ENCODE measurements around the gene CNOT6L.

CNOT6L gene

GRCh38 chr4:77820649-77821561 is 1.7 kb upstream of the CNOT6L start:
- DNase-seq (ENCODE audit: low spot score), result no peak

- DNase-seq (ENCODE audit: low spot score), result peak; percentile 93
Observed at GRCh38 chr4:77819843-77820648, 878 bp upstream of the CNOT6L start.

GRCh38 chr4:77819404-77819842 is 255 bp upstream of the CNOT6L start:
- peak; percentile 39 for DNase-seq (ENCODE audit: low spot score)

- peak; percentile 85 for DNase-seq (ENCODE audit: low spot score)
Observed at GRCh38 chr4:77818073-77818601, 1.0 kb downstream of the CNOT6L start.

DNA sequence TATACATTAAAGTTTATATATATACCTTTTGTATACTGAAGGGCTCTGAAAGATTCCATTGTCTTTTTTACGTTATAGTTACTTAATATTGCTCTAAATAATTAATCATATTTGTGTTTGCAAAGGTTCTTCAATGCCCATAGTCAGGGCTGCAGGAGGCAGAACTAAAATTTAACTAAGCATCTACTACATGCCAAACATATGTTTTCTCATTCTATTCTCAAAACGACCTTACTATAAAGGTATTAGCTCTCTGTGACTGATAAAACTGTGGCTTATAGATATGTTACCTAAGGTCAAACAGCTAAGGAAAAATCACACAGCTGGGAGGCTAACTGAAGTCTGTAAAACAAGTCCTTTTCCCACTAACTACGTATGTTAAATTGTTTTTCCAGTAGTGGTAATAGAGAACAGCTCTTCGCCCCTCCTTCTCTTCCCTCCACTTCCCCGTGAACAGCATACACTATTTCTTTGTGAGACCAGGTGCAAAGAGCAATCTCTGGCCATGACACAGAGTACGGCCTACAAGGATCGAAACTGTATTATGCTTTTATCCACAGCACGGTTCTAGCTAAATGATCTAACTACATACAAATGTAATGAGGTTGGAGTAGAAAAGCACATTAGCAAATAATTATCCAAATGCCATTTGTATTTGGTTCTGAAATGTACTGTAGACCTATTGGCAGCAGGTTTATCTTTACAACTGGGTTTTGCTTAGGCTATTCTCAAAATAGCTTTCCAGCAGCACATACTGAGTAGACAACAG is 1.7 kb downstream of the CNOT6L start:
- peak; percentile 7 for DNase-seq (ENCODE audit: low spot score)

DNA sequence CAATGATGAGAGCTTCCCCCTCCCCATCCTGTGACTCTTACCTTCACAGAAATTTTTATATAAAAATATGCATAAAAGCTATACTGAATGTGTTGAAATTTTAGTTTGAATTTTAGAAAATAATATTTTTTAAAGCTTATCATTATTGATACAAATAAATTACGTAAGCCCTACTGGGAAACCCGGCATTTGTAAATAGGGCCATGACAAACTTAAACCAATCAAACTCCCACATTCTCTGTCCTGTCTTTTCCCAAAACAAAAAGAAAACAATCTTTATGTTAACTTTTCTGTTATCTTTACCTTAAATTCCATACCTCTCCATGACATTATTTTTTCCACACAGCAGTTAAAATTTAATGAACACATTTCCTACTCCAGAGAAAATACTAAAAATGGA is 2.6 kb downstream of the CNOT6L start:
- no peak for DNase-seq (ENCODE audit: low spot score)

DNA sequence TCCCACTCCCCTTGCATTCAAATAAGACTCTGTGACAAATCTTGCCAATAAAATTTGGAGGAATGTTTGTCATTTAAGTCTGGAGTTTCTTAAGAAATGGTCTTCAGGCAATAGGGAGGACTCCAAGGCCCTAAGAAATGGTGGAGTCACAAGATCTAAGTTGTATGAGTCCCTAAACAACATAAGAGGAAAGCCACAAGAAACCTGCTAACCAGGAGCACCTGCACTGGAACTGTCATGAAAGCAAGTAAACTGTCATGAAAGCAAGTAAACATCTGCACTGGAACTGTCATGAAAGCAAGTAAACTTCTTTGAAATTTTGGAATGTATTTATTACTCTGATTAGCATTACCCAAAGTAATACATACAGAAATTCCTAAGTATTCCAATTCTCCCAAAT is 3.5 kb downstream of the CNOT6L start:
- DNase-seq (ENCODE audit: low spot score), result no peak

- no peak for DNase-seq (ENCODE audit: low spot score)
Observed at GRCh38 chr4:77805840-77806239, 13.3 kb downstream of the CNOT6L start.

DNA sequence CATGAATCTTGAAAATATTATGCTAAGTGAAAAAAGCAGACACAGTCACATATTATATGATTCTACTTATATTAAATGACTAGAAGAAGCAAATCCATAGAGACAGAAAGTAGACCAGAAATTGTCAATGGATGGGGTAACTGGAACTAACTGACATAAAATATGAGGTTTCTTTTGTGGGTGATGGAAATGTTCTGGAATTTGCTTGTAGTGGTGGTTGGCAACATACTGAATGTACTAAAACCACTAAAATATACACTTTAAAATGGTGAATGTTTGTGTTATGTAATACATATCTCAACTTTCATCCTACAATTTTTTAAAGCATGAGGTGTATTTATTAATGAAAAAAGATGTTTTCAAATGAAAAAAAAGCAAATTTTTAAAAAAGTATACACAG is 14.7 kb downstream of the CNOT6L start:
- DNase-seq (ENCODE audit: low spot score), result no peak

- DNase-seq (ENCODE audit: low spot score), result no peak
Observed at GRCh38 chr4:77802402-77802801, 16.8 kb downstream of the CNOT6L start.

- no peak for DNase-seq (ENCODE audit: low spot score)
Observed at GRCh38 chr4:77801260-77801608, 17.9 kb downstream of the CNOT6L start.

DNA sequence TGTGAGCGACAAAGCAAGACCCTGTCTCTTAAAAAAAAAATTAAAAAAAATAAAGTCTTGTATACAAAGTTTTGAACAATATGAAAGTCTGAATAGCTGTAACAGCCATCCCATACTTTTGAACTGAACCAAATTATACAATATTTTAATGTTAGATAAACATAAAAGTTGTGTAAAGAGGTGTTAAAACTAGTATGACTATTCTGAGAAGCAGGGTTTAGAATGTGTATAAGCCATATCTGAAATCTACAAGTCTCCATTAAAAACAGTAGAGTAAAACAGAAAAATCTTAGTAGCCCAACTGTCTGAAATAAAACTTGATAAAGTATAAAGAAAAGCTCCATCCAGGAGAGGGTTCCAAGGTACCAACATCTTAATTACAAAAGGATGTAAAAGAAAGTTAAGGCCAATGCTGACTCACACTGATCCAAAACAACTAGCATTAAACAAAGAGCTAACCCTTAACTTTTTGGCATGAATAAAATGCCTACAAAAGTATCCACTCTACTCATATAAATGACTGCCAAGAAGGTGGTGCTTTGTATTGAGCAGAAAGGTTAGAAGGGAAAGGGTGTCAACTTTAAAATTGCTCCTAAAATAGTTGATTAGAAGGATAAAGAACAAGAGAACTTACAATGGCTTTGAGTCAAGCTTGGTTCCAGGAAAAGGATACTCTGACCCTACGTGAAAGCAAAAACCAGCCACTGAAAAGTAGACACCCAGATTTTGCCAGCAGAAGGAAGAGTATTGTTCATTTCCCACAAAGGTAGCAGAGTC is 18.5 kb downstream of the CNOT6L start:
- DNase-seq (ENCODE audit: low spot score), result no peak

DNA sequence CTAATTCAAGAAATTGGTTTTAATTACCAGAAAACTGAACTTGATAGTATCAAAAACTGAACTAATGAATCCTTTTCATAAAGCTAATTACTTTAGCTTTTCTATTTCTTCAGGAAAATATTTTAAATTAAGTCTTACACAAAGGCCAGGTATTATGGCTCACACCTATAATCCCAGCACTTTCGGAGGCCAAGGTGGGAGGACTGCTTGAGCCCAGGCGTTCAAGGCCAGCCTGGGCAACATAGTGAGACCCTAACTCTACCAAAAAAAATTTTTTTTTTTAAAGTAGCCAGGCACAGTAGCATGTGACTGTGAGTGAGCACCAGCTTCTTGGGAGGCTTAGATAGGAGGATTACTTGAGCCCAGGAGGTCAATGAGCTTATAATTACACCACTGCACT is 19.1 kb downstream of the CNOT6L start:
- DNase-seq (ENCODE audit: low spot score), result no peak

- DNase-seq (ENCODE audit: low spot score), result no peak
Observed at GRCh38 chr4:77798385-77798784, 20.8 kb downstream of the CNOT6L start.

DNA sequence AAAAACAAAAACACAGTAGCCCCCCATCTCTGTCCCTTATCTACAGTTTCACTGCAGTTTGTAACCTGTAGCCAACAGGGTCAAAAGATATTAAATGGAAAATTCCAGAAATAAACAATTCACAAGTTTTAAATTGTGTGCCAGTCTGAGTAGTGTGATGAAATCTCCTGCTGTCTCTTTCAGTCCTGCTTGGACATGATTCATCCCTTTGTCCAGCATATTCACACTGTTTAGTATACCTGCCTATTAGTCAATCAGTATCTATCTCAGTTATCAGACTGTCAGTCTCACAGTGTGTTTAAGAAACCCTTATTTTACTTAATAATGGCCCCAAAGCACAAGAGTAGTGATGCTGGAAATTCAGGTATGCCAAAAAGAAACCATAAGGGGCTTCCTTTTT is 21.9 kb downstream of the CNOT6L start:
- no peak for DNase-seq (ENCODE audit: low spot score)

DNA sequence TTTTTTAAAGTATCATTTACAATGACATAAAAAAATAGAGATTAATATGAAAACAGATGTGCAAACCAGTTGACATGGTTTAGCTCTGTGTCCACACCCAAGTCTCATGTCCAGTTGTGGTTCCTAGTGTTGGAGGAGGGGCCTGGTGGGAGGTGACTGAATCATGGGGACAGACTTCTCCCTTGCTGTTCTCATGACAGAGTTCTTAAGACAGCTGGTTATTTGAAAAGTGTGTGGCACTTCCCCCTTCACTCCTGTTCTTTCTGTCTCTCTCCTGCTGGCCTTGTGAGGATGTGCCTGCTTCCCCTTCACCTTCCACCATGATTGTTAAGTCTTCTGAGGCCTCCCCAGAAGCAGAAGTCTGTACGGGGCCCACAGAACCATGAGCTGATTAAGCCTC is 23.8 kb downstream of the CNOT6L start:
- no peak for DNase-seq (ENCODE audit: low spot score)

DNA sequence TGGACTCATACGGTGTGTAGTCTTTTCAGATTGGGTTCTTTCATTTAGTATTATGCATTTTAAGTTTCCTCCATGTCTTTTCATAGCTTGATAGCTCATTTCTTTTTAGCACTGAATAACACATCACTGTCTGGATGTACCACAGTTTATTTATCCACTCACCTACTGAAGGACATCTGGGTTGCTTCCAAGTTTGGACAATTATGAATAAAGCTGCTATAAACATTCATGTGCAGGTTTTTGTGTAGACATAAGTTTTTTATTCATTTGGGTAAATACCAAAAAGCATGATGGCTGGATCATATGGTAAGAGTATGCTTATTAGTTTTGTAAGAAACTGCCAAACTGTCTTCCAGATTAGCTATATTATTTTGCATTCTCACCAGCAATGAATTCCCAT is 29.0 kb downstream of the CNOT6L start:
- DNase-seq (ENCODE audit: low spot score), result no peak

GRCh38 chr4:77788990-77789389 is 30.2 kb downstream of the CNOT6L start:
- DNase-seq (ENCODE audit: low spot score), result no peak

- no peak for DNase-seq (ENCODE audit: low spot score)
Observed at GRCh38 chr4:77787969-77788368, 31.2 kb downstream of the CNOT6L start.

- DNase-seq (ENCODE audit: low spot score), result no peak
Observed at GRCh38 chr4:77785669-77786068, 33.5 kb downstream of the CNOT6L start.

GRCh38 chr4:77783895-77784294 is 35.3 kb downstream of the CNOT6L start:
- no peak for DNase-seq (ENCODE audit: low spot score)

Data from AG08396 (cell line).